Measurements from ENCODE around the gene E4F1.

The E4F1 gene

DNA sequence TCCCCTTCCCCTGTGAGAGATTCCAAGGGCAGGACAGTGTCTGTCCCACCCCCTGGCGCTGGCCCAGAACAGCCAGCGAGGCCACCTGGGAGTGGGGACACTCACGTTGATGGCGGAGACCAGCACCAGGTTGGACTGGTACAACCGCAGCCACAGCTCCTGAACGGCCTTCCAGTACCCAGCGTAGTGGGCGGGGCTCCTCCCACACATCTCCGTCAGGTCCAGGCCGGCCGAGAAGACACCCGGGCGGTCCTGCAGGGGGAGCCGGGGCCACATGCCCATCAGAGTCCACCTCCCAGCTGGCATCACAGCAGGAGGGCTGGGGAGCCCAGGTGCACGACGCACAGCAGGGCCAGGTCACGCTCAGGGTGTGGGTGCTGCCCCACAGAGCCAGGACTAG, 20.9 kb downstream of the E4F1 start:
- TF ChIP-seq, protein P1, sequence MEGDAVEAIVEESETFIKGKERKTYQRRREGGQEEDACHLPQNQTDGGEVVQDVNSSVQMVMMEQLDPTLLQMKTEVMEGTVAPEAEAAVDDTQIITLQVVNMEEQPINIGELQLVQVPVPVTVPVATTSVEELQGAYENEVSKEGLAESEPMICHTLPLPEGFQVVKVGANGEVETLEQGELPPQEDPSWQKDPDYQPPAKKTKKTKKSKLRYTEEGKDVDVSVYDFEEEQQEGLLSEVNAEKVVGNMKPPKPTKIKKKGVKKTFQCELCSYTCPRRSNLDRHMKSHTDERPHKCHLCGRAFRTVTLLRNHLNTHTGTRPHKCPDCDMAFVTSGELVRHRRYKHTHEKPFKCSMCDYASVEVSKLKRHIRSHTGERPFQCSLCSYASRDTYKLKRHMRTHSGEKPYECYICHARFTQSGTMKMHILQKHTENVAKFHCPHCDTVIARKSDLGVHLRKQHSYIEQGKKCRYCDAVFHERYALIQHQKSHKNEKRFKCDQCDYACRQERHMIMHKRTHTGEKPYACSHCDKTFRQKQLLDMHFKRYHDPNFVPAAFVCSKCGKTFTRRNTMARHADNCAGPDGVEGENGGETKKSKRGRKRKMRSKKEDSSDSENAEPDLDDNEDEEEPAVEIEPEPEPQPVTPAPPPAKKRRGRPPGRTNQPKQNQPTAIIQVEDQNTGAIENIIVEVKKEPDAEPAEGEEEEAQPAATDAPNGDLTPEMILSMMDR (IDR thresholded peaks at IDR 0.05) = no peak
- H3K4me3 Mint-ChIP-seq = no peak overlapping the region
- H3K36me3 Mint-ChIP-seq (ENCODE audit: low read depth) = peaks cover 25% of the 10 kb centered on the region
- no peak overlapping the region for H3K27ac Mint-ChIP-seq
- no peaks in the 10 kb centered on the region for H3K9me3 Mint-ChIP-seq
- DNase-seq = peak; percentile 47
- H3K27me3 Mint-ChIP-seq (ENCODE audit: low read depth, poor library complexity) = peaks cover 4% of the 10 kb centered on the region
- no peaks in the 10 kb centered on the region for H3K4me1 Mint-ChIP-seq

GRCh38 chr16:2244926-2245795, 21.8 kb downstream of the E4F1 start:
- Mint-ChIP-seq H3K27ac (peak overlapping the region; percentile 61), H3K27me3 (ENCODE audit: low read depth, poor library complexity) (no peaks in the 10 kb centered on the region), H3K4me3 (no peak overlapping the region), H3K36me3 (ENCODE audit: low read depth) (peaks cover 18% of the 10 kb centered on the region), H3K4me1 (peaks cover 3% of the 10 kb centered on the region), H3K9me3 (no peaks in the 10 kb centered on the region)
- TF ChIP-seq, protein P1 (IDR thresholded peaks at IDR 0.05) = no peak
- no peak for DNase-seq

DNA sequence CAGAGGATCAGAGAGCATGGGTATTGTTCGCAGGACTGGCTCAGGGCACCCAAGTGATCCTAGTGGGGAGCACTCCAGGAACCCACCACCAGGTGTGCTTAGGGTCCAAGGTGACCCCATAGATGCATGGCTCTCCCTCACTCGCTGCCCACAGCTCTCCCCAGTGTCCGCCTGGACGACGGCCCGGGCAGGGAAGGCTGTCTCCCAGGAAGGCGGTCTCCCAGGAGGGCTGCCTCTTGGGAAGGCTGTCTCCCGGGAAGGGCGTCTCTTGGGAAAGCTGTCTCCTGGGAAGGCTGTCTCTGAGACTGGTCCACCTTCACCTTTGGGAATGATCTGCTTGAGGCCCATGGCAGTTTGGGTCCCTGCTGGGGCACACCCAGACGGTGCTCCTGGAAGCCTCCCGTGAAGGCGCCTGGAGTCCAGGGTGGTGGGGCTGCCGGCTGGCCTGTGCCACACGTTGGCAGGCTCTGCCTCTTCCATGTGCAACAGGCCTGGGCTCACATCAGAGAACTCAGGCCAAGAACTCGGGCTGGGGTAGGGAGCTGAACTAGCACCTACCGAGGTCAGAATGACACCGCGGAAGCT, 23.0 kb downstream of the E4F1 start:
- no peak for DNase-seq
- TF ChIP-seq, protein P1 (IDR thresholded peaks at IDR 0.05) = no peak
- Mint-ChIP-seq H3K27me3 (ENCODE audit: low read depth, poor library complexity) (no peaks in the 10 kb centered on the region), H3K4me1 (peaks cover 11% of the 10 kb centered on the region), H3K27ac (no peak overlapping the region), H3K4me3 (no peak overlapping the region), H3K36me3 (ENCODE audit: low read depth) (peaks cover 18% of the 10 kb centered on the region), H3K9me3 (no peaks in the 10 kb centered on the region)

GRCh38 chr16:2250652-2251295, 27.4 kb downstream of the E4F1 start:
- TF ChIP-seq, protein P1 (IDR thresholded peaks at IDR 0.05) = no peak
- peaks cover 25% of the 10 kb centered on the region for H3K36me3 Mint-ChIP-seq (ENCODE audit: low read depth)
- H3K4me1 Mint-ChIP-seq = peaks cover 23% of the 10 kb centered on the region
- H3K27me3 Mint-ChIP-seq (ENCODE audit: low read depth, poor library complexity) = no peaks in the 10 kb centered on the region
- peak overlapping the region; percentile 59 for H3K27ac Mint-ChIP-seq
- peak; percentile 30 for DNase-seq
- H3K9me3 Mint-ChIP-seq = no peaks in the 10 kb centered on the region
- H3K4me3 Mint-ChIP-seq = peak overlapping the region; percentile 93

- Mint-ChIP-seq H3K36me3 (ENCODE audit: low read depth) (peaks cover 28% of the 10 kb centered on the region), H3K9me3 (no peaks in the 10 kb centered on the region), H3K27me3 (ENCODE audit: low read depth, poor library complexity) (no peaks in the 10 kb centered on the region), H3K4me1 (peaks cover 27% of the 10 kb centered on the region), H3K4me3 (peak within 1 kb of the TSS; percentile 93), H3K27ac (peak within 1 kb of the TSS; percentile 78)
- DNase-seq = peak; percentile 95
- TF ChIP-seq, protein P1 (IDR thresholded peaks at IDR 0.05) = peak; percentile 46
These were observed 28.1 kb downstream of the E4F1 start, which contains the start of gene ECI1 for GRCh38 chr16:2251296-2252111. ECI1 (minus strand) TSS chr16:2251587; CDS start chr16:2251566, 21 bp downstream.
